A673 (cell line): ENCODE measurements around the gene PIGH. TPM values are rescaled to one million over a fixed set of nuclear protein-coding genes. Genes with fewer than 3 reads are reported as not detected.

Experiments used
- BruUV-seq: library from RNA; stranded (reverse); fragments of 400-500 nt; replicated peaks from 2 replicates; lab custom pipeline; 2021; lab: Mats Ljungman, UMichigan
- CTCF ChIA-PET: fragments of 300-600 bp; sonication (Branson Sonifier 250); formaldehyde crosslinking; loops from one replicate; lab custom pipeline; 2022; ENCODE audit warnings: antibody characterized with exemption; lab: Charles Lee
- POLR2A ChIA-PET: fragments of 300-600 bp; sonication (Branson Sonifier 250); formaldehyde crosslinking; loops from one replicate; lab custom pipeline; 2022; ENCODE audit warnings: antibody characterized with exemption; ENCODE audit not compliant: low non-redundant PET; lab: Charles Lee
- DNase-seq: peaks from one replicate; pipeline ENCODE4 v3.0.0-alpha.2; 2015; ENCODE audit warnings: low spot score
- H3K27ac ChIP-seq: fragments of 200-600 bp; sonication (generic); 2 replicates; pipeline ENCODE4 v1.5.1; 2016; ENCODE audit warnings: mixed run types, low read depth, mild to moderate bottlenecking, mixed read lengths, antibody characterized with exemption, low read length; ENCODE audit not compliant: poor library complexity, severe bottlenecking
- H3K27me3 ChIP-seq: fragments of 200-600 bp; sonication (generic); replicated peaks from 2 replicates; pipeline ENCODE4 v1.6.1; 2017; ENCODE audit warnings: mixed run types, low read depth, mild to moderate bottlenecking, mixed read lengths, antibody characterized with exemption, low read length; ENCODE audit not compliant: insufficient read depth, poor library complexity
- H3K36me3 ChIP-seq: fragments of 200-600 bp; sonication (generic); 2 replicates; pipeline ENCODE4 v1.6.1; 2016; ENCODE audit warnings: mixed run types, mild to moderate bottlenecking, mixed read lengths, antibody characterized with exemption, low read length; ENCODE audit not compliant: insufficient read depth, poor library complexity, severe bottlenecking
- H3K4me1 ChIP-seq: fragments of 200-600 bp; sonication (generic); 2 replicates; pipeline ENCODE4 v1.6.1; 2017; ENCODE audit warnings: mixed run types, mild to moderate bottlenecking, mixed read lengths, antibody characterized with exemption, low read length; ENCODE audit not compliant: insufficient read depth, poor library complexity, severe bottlenecking
- H3K4me3 ChIP-seq: fragments of 200-600 bp; sonication (generic); 2 replicates; pipeline ENCODE4 v1.5.1; 2016; ENCODE audit warnings: low read depth, mixed run types, mild to moderate bottlenecking, mixed read lengths, low read length; ENCODE audit not compliant: poor library complexity, severe bottlenecking
- H3K9me3 ChIP-seq: fragments of 200-600 bp; sonication (generic); 2 replicates; pipeline ENCODE4 v1.6.1; 2016; ENCODE audit warnings: mixed run types, low read depth, mild to moderate bottlenecking, mixed read lengths, antibody characterized with exemption, low read length; ENCODE audit not compliant: poor library complexity, severe bottlenecking
- CTCF ChIP-seq: fragments of 300-800, 200-600 bp; sonication (generic); conservative IDR thresholded peaks from 2 replicates; pipeline ENCODE4 v1.5.1; 2017; ENCODE audit warnings: low read depth, mild to moderate bottlenecking, antibody characterized with exemption, low read length, moderate library complexity, mixed read lengths
- EZH2 ChIP-seq: fragments of 200-600 bp; sonication (generic); IDR thresholded peaks from 2 replicates; pipeline ENCODE4 v1.6.1; 2017; ENCODE audit warnings: borderline replicate concordance, low read depth, mild to moderate bottlenecking, mixed read lengths, antibody characterized with exemption, low read length; ENCODE audit not compliant: poor library complexity, severe bottlenecking
- intact Hi-C: fragments of 100-400 bp; cut with micrococcal nuclease; formaldehyde crosslinking; loops from one replicate; pipeline ENCODE4 v1.10.0; 2022; ENCODE audit not compliant: unreplicated experiment
- total RNA-seq: library from RNA; stranded (reverse); gene quantifications from 2 replicates; pipeline ENCODE4 v1.2.3, GENCODE V29; 2021

PIGH gene
- total RNA-seq, 1 experiment from 2014 or later = 25.7 TPM

DNA sequence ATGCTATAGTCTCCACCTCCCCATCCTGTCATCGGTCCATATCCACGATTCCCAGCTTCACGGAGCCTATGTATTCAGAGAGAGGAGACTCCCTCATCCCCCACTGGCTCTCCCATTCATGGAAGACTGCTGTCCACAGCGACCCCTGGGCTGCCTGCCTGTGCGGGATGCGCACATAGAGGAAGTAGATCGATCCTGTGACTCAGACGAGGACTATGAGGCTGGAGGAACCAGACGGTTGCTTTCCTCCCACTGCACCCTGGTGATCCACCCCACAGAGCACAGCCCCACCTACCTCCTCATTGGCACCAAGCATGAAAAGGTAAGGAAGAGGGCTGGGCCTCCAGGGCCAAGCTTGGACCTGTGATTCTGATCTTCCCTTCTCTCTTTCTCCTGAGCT is 24.4 kb downstream of the PIGH start:
- DNase-seq = no peak
- H3K36me3 ChIP-seq = no peaks in the 10 kb centered on the region
- intact Hi-C loops = no loop called here
- no TSS peak for BruUV-seq
- ChIA-PET POLR2A (no interaction called here), CTCF (no interaction called here)
- no peak overlapping the region for H3K4me3 ChIP-seq
- H3K27me3 ChIP-seq = no peaks in the 10 kb centered on the region
- no peaks in the 10 kb centered on the region for H3K4me1 ChIP-seq
- TF ChIP-seq EZH2 (no peak), CTCF (no peak)
- H3K9me3 ChIP-seq = no peaks in the 10 kb centered on the region
- no peak overlapping the region for H3K27ac ChIP-seq

DNA sequence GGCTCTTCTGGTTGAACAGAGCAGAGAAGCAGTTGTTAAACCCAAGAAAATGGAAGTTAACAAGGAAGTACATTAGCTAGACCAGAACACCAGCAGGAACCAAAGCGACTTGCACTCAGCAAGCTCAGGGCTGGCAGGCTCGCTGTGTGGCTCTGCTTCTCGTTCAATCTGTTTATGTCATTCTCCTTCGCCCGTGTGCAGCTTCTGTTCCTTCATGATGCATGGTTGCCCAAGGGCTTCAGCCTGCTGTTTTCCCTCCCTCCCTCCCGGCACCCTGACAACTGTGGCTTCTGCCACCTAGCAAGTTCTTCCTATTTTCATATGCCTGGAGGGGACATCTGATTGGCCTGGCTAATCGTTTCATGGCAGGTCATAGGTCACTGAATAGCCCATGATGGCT is 25.3 kb downstream of the PIGH start:
- Histone ChIP-seq H3K4me3 (no peak overlapping the region), H3K27me3 (no peaks in the 10 kb centered on the region), H3K27ac (no peak overlapping the region), H3K36me3 (no peaks in the 10 kb centered on the region), H3K4me1 (no peaks in the 10 kb centered on the region), H3K9me3 (no peaks in the 10 kb centered on the region)
- no peak for DNase-seq
- TF ChIP-seq EZH2 (no peak), CTCF (no peak)
- no TSS peak for BruUV-seq
- CTCF ChIA-PET = no interaction called here
- POLR2A ChIA-PET = no interaction called here
- intact Hi-C loops = loop anchor here (5.0 kb wide), 1 partner anchor 408 kb away; no protein-coding TSS in a partner anchor

DNA sequence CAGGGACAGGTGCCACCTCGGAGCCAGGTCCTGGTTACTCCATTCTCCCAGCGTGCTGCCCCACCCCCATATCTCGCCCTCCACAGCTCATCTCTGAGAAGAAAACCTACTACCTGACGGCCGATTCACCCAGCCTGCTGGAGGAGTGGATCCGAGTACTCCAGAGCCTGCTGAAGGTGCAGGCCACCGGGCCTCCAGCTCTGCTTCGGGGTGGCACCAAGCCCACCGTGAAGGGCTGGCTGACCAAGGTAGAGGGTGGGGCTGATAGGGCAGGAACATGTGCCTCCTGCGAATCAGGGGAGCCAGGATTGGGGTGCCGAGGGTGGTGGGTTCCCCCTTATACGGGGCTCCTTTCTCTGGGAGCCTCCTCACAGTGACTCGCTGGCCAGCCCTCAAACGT is 25.9 kb downstream of the PIGH start:
- intact Hi-C loops = loop anchor here (5.0 kb wide), 1 partner anchor 407 kb away; no protein-coding TSS in a partner anchor
- no peak overlapping the region for H3K4me3 ChIP-seq
- H3K9me3 ChIP-seq = no peaks in the 10 kb centered on the region
- ChIA-PET POLR2A (no interaction called here), CTCF (interaction anchor here (1.0 kb wide), 1 partner anchor 26 kb away, joined by 3 read pairs; the partner anchor contains the start of gene PIGH)
- no peak for DNase-seq
- TF ChIP-seq EZH2 (no peak), CTCF (no peak)
- no peak overlapping the region for H3K27ac ChIP-seq
- BruUV-seq = no TSS peak
- H3K27me3 ChIP-seq = no peaks in the 10 kb centered on the region
- H3K36me3 ChIP-seq = no peaks in the 10 kb centered on the region
- H3K4me1 ChIP-seq = no peaks in the 10 kb centered on the region
